Fibroblast of pulmonary artery (primary cell): ENCODE data around the gene IFT57.

Source experiments
- DNase-seq: peaks from one replicate; pipeline ENCODE4 v3.0.0-alpha.2; 2010; ENCODE audit warnings: low read depth
- H3K4me3 ChIP-seq: replicated peaks from 2 replicates; pipeline ENCODE4 v1.5.1; 2011; ENCODE audit warnings: low read depth, mild to moderate bottlenecking, control low read depth, low read length, moderate library complexity
- CTCF ChIP-seq: IDR thresholded peaks from 2 replicates; pipeline ENCODE4 v1.5.1; 2011; ENCODE audit warnings: mild to moderate bottlenecking, control low read depth, low read length, inconsistent platforms; ENCODE audit errors: missing control alignments

The IFT57 gene

GRCh38 chr3:108201258-108201657, 21.0 kb downstream of the IFT57 start:
- H3K4me3 ChIP-seq: no peak overlapping the region
- no peak for TF ChIP-seq CTCF
- DNase-seq: no peak

GRCh38 chr3:108200578-108200977, 21.6 kb downstream of the IFT57 start:
- no peak overlapping the region for H3K4me3 ChIP-seq
- no peak for TF ChIP-seq CTCF
- DNase-seq: no peak

DNA sequence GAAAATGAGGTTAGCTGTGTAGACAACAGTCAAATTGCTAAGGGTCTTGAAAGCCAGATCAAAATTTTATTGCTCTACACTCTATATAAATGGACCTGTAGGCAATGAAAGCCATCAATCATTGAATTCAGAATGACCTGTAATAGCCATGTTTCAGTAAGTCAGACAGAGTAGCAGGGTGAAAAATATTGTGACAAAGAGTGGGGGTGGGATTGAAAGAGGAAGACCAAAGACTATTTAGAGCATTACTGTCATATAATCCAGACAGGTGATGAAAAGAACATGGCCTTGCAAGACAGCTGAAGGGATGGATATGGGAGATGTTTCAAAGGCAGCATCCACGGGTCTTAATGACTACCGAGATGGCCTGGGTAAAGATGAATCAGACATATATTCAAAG, 22.2 kb downstream of the IFT57 start:
- no peak for DNase-seq
- TF ChIP-seq CTCF: no peak
- H3K4me3 ChIP-seq: no peak overlapping the region

DNA sequence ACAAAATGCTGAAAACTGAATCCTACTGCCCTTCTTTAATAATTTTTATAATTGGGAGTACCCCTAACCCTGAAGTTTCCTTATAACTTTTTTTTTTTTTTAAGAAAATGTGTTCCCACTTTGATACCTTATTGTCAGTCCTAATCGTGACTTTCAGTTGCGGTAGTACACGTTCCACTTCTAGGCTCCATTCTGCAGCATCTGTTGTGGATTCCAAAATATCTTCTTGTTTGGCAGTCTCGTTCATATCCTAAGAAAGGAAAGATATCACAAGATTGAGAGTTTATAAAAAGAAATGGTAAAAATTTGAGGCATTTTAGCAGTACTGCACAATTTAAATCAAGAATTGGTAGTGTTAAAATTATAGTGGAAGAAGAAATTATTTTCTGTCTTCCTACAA, 30.8 kb downstream of the IFT57 start:
- no peak for DNase-seq
- no peak overlapping the region for H3K4me3 ChIP-seq
- no peak for TF ChIP-seq CTCF

DNA sequence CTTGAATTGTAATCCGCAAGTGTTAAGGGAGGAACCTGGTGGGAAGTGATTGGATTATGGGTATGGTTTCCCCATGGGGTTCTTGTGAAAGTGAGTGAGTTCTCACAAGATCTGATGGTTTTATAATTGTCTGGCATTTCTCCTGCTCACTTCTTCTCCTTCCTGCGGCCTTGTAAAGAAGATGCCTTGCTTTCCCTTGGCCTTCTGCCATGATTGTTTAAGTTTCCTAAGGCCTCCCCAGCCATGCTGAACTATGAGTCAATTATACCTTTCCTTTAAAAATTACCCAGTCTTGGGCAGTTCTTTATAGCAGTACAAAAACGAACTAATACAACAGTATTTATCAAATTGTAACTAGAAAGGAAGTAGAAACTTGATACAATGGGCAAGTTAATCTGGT, 31.9 kb downstream of the IFT57 start:
- no peak for DNase-seq
- TF ChIP-seq CTCF: no peak
- no peak overlapping the region for H3K4me3 ChIP-seq

DNA sequence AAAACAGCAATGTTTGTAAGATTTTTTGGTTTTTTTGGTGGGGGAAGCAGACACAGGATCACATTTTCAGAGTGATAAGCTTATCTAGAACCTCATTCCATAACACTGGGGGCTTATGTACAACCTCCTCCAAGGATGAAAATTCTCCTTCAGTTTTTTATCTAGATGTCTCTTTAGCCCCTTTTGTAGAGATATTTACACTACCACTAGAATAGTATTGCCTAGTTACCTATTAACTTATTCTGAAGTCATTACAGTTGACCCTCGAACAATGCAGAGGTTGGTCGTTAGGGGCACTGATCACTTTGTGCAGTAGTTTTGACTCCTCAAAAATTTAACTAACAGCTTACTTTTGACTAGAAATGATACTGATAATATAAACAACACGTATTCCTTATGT, 32.8 kb downstream of the IFT57 start:
- TF ChIP-seq CTCF: no peak
- no peak for DNase-seq
- H3K4me3 ChIP-seq: no peak overlapping the region

- DNase-seq: no peak
- TF ChIP-seq CTCF: no peak
- H3K4me3 ChIP-seq: no peak overlapping the region
These were observed 36.7 kb downstream of the IFT57 start for GRCh38 chr3:108185536-108185935.
